Peyer's patch (tissue), 4 donors: ENCODE data around the gene IL1RN.

Experiments
- CTCF ChIP-seq, 6 experiments: fragments of 450-650 bp in 4 of 6; fragments of 200-600 bp in 2 of 6; sonication (generic) in 1 of 6; IDR thresholded peaks; one replicate each; pipeline ENCODE4 v1.5.1; 2017 to 2019; ENCODE audit warnings: antibody characterized with exemption in 6 of 6, mild to moderate bottlenecking in 3 of 6, moderate library complexity in 1 of 6
- POLR2A ChIP-seq, 2 donors: fragments of 450-650 bp; IDR thresholded peaks; one replicate each; pipeline ENCODE4 v1.5.1; 2017; ENCODE audit warnings: antibody characterized with exemption in 2 of 2, mild to moderate bottlenecking in 2 of 2, moderate library complexity in 2 of 2

DNA sequence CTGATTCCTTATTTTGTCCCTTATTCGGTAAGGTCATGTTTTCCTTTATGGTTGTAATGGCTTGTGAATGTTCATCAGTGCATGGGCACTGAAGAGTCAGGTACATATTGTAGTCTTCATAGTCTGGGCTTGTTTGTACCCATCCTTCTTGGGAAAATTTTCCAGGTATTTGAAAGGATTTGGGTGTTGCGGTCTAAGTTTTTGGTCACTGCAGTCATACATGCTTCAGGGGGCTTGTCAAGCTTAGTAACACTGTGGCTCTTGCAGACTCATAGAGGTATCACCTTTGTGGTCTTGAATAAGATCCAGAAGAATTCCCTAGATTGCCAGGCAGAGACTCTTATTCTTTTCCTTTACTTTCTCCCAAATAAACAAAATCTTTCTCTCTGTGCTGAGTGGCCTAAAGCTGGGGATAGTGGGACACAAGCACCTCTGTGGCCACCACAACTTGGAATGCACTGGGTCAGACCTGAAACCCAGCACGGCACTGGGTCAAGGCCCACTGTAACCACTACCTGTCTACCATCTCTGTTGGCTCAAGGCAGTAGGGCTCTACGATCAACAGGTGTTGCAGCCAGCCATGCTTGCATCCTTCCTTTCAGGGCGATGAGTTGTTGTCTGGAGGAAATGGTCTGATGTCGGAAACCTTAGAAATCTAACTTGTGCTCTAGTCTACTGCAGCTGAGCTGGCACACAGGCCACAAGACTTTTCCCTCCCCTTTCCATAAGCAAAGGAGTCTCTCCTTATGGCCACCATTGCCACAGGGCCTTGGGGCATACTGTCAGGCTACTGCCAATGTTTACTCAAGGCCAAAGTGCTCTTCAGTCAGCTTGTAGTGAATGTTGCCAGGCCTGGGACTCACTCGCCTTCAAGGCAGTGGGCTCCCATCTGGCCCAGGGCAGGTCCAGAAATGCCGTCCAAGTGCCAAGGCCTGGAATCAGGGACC, 21.5 kb downstream of the IL1RN start:
- TF ChIP-seq CTCF (IDR thresholded peaks at IDR 0.05) (no peak), POLR2A (IDR thresholded peaks at IDR 0.05) (no peak)
